Left cardiac atrium (tissue), 4 donors: Measurements from ENCODE around the gene SLC25A13. TPM values are rescaled to one million over a fixed set of nuclear protein-coding genes. Genes with fewer than 3 reads are reported as not detected.
"Not testable (repeated sequence)": the region's sequence is repeated elsewhere in the genome, so short reads cannot be mapped to it uniquely, and the experiment has no call there.

Source experiments
- ATAC-seq, 2 donors: fragments of 200-7000 bp; cut with Tn5 transposase; one replicate each; pipeline ENCODE4 v1.9.1; 2020; ENCODE audit warnings: mild to moderate bottlenecking in 2 of 2, moderate library complexity in 2 of 2
- DNase-seq: peaks from one replicate; pipeline ENCODE4 v3.0.0-alpha.2; 2020
- intact Hi-C, 2 donors: fragments of 100-400 bp; cut with DNase I; formaldehyde crosslinking; loops; one replicate each; pipeline versions ENCODE4 v1.14.1 to v1.15.1; 2022 to 2023
- total RNA-seq, 2 donors: library from RNA; stranded (reverse); fragmentation: NEBNext Ultra II Directional; extraction: Animal tissue kit (Norgen Biotek cat#: 25700); gene quantifications; one replicate each; pipeline ENCODE4 v1.2.1, GENCODE V29; 2021
- donor health status: DM: no; HTN: yes; CAD: no.
- donor health status: DM: no; HTN: yes; CAD: no; lungs with severe emphysema.
- donor health status: DM: yes; HTN: yes; CAD: no.
- donor health status: Dilated cardiomyopathy.

The SLC25A13 gene
- total RNA-seq, 2 donors from 2014 or later: 14.6 to 20.4 TPM

DNA sequence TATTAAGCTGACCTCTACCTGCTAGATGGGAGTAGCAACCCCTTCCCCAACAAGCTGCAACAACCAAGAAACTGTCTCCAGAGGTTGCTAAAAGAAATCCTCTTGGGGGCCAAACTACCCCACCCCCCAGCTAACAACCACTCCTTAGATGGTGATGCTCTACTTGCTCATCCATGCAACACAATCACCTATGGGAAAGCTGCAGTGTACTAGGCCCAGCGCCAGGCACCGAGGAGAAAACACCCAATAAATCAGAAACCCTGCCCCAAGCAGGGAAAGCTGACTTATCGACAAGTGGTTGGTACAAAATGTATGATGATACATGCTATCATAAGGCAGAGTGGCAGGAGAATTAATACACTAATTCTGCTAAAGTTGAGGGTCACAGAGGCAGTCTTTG is 17.3 kb downstream of the SLC25A13 start:
- intact Hi-C loops: no loop called here
- ATAC-seq (no peak), DNase-seq (no peak)

DNA sequence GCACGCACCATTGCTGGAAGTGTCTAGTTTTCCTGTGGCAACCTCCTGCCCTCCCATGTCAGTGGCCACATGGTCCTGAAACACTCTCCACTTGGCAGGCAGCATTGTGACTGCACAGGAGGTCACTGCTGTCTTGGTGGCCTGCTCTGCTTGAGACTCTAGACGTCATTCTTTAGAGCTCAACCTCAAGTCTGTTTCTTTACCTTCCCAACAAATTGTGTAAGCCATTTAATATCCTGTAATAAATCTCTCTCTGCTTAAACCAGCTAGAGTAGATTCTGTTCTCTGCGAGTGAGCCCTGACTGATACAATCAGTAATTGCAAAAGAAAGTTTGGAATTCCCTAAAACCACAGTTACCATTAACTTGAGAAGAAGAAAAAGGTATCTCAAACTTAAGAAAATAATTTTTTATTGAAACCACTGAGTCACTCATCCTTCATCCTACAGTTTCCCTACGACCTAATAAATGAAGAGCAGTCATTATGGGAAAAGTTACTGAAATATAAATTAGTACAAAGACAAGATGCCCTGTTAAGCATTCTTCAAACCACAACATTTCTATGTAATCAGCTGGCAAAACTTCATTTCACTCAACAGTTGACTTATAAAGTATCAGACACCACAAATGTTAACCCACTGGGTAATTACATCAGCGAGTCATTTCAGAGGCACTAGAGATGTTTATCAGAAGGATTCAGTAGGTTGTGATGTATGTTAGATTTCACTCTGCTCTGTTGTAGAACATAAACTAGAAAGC is 18.0 kb downstream of the SLC25A13 start:
- DNase-seq (no peak), ATAC-seq (no peak)
- intact Hi-C loops: no loop called here

DNA sequence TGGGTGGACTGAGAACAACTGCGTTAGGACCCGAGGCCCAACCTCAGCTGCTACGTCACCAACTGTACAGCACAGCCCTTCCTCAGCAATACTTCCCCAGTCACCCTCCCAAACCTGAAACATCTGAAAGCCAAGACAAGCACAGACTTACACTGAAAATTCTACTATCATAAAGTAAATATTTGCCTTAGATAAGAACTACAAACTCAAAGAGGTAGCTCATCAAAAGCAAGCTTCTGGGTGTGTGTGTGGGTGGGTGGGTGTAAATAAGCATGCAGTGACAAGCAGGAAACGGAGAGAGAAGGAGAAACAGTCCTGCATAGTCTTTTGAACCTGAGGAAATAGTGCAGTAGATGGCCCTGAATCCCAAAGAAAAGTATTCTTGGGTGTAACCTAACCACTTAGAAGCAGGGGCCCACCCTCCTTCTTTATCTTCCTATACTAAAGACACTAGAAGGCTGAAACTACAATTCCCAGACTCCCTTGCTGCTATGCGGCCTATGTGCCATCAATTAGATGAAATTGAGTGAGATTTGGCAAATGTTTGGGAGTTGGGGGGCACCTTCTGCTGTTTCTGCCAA is 18.7 kb downstream of the SLC25A13 start:
- ATAC-seq (peak in 1 of 2 donors; percentile 83), DNase-seq (no peak)
- intact Hi-C loops: no loop called here

DNA sequence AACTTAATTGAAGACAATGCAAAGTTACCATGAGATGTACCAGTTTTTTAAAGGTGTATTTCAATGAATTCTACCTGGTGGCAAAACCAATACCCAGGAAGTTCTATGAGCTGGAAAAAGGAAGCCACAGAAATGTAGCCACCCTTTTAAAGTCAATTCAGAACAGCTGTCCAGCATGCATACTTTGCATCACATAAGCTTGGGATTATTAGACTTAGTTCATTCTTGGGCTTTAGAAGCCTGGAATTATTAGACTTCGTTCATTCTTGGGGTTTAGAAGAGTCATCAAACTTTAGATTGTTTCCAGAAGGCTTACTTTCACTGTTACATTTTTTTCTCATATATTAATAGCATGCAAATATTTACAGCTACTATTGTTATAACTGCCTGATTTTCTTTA is 20.9 kb downstream of the SLC25A13 start:
- DNase-seq: no peak
- intact Hi-C loops: no loop called here
- no peak for ATAC-seq

DNA sequence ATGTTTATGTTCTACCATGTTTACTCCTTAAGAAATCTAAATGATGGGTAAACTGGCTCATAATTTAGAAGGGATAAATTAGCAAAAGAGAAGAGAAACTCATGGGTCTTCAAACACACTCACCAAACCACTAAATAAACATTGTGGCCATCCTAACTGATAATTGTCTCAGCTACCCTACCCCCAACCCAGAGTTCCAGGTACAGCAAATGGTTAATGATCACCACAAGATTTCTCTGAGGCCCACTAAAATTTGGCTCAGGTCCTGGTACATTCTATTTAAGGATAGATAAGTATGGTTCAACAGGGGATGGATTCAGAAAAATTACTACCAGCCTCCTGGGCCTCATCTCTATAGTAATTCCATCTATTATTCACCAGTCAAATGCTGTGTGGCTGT is 21.4 kb downstream of the SLC25A13 start:
- no peak for ATAC-seq
- intact Hi-C loops: no loop called here
- DNase-seq: no peak

DNA sequence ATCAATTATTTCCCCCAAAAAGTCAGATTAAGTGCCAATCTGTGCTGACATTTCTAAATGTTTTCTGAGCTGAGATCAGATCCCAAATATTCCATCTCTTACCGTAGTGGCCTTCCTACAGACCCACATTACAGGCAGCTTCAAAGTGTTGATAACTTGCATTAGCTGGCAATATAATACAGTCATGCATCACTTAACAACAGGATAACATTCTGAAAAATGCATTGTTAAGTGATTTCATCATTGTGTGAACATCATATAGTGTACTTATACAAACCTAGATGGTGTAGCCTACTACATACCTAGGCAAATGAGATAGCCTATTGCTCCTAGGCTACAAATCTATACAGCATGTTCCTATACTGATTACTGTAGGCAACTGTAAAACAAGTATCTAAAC is 22.4 kb downstream of the SLC25A13 start:
- intact Hi-C loops: no loop called here
- ATAC-seq (no peak), DNase-seq (no peak)

DNA sequence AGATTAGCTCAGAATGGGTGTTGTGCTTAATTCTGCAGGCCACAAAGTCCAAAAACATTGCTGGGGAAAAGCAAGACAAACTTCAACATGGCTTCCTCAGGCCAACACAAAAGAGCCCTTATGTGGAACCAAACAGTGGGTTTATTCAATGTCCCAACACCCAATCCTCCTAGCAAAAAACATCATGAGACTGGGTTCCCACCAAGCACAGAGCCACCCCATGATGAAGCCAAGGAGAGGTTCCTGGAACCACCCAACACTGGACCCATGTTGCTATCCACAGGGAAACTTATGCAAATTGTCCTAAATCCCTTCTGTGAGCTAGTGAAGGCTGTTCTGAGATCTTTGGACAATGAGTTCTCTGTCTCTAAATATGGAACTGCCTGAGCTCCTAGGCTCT is 24.0 kb downstream of the SLC25A13 start:
- no peak for ATAC-seq
- no peak for DNase-seq
- intact Hi-C loops: no loop called here

DNA sequence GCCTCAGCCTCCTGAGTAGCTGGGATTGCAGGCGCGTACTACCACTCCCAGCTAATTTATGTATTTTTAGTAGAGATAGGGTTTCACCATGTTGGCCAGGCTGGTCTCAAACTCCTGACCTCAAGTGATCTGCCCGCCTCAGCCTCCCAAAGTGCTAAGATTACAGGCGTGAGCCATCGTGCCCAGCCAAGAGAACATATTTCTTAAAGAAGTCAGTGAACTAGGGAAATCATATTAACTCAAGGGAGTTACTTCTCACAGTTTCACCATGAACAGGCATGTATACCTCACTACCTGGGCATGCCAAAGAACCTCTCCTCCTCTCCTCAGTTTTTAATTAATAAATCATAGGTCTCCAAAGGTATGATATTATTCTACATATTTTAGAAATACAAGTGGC is 24.5 kb downstream of the SLC25A13 start:
- ATAC-seq, intact Hi-C loops: not testable (repeated sequence)

DNA sequence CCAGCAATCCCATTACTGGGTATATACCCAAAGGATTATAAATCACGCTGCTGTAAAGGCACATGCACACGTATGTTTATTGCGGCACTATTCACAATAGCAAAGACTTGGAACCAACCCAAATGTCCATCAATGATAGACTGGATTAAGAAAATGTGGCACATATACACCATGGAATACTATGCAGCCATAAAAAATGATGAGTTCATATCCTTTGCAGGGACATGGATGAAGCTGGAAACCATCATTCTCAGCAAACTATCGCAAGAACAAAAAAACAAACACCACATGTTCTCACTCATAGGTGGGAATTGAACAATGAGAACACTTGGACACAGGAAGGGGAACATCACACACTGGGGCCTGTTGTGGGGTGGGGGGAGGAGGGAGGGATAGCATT is 28.0 kb downstream of the SLC25A13 start:
- ATAC-seq, DNase-seq, intact Hi-C loops: not testable (repeated sequence)

More for the DNA sequence above, 24.5 kb downstream of the SLC25A13 start:
- not testable (repeated sequence) for DNase-seq

DNA sequence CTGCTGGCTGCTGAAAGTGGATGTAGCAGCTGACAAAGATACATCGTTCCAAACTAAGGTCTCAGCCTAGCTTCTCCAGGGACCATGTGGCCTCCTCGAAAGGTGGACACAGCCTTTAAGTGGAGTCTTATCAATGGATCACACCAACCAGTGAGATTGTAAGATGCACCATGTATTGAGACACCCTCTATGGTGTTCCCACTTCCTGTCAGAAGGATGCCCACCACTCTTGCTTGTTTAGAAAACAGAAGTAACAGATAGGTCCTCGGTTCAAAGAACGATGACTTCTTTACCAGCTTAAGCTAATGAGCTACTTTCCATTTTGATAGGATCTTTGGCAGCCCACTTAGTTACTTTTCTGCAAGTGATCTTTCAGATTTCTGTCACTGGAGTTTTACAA is 34.3 kb downstream of the SLC25A13 start:
- ATAC-seq (no peak), DNase-seq (no peak)
- intact Hi-C loops: no loop called here

DNA sequence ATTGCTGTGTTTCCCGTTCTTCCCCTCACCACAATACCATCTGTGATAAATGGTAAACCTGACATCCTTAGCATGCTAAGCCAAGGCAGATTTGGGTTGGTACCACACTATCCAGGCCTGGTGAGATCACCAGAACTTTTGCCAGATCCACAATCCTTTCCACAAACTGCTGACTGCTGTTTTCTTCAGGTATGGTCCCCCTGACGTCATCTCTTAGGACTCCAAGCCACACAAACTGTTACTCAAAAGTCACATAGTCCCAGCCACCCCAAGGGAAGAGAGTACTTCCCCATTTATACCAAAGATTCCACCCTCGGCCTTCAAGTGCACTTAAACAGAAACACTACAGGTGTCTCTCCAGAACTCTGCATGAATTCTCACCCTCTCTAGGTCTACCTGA is 34.8 kb downstream of the SLC25A13 start:
- no peak for ATAC-seq
- DNase-seq: no peak
- intact Hi-C loops: no loop called here

DNA sequence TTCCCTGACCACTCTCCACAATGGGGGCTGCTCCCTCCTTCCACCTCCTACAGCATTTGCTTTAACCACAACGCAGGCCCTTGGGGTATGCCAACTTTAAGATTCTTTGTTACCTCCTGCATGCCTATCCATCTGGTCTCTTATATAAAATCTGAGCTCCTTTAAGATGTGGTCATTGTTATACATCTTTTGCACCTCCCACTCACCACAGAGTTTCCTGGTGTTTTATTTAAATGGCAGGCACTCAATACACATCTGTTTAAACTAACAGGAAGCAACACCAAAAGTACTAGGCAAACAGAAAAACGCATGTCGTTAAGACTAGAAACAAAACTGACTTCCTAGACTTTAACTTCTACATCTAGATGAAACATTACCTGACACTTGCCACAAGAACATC is 36.3 kb downstream of the SLC25A13 start:
- DNase-seq (no peak), ATAC-seq (no peak)
- intact Hi-C loops: no loop called here

DNA sequence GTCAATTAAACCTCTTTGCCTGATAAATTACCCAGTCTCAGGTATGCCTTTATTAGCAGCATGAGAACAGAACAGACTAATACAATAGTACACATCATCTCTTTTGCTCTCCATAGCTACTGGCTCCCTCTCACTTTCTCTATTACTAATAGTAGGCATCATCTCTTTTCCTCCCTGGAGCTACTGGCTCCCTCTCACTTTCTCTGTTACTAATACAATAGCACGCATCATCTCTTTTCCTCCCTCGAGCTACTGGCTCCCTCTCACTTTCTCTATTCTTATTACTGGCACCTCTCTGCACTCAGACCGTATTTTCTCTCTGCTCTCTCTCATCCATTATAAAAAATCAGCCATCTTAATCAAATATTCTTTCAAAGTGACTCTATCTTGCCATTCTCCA is 37.1 kb downstream of the SLC25A13 start:
- intact Hi-C loops: no loop called here
- ATAC-seq: no peak
- no peak for DNase-seq

DNA sequence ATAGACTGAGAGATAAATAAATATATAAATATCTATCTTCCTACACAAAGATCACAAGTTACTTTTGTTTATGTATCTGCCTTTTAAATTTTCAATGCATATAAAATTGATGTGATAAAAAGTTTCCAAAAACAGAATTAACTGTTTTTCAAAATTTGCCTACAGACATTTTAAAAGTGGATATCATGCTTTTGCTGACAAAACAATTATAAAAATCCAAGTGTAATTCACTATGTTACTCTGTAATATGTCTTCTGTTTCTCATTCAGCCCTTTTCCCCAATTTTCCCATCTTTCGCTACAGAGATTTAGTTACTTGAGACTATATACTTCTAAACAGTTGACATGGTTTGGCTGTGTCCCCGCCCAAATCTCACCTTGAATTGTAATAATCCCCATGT is 37.7 kb downstream of the SLC25A13 start:
- ATAC-seq: no peak
- intact Hi-C loops: no loop called here
- no peak for DNase-seq

DNA sequence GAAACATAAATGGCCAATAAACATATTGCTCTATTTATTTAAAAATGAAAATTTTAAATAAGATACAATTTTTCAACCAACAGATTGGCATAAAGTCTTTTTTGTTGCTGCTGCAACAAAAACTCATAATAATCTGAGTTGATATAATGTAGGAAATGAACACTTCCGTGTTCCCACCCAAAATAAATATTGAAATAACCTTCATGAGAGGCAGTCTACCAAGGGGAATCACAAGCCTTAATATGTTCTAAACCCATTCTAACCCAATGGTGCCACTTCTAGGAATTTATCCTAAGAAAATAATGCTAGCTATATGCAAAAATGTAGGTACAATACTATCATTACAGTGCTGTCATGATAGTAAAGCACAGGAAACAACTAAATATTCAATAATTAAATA is 39.1 kb downstream of the SLC25A13 start:
- no peak for ATAC-seq
- DNase-seq: no peak
- intact Hi-C loops: no loop called here

DNA sequence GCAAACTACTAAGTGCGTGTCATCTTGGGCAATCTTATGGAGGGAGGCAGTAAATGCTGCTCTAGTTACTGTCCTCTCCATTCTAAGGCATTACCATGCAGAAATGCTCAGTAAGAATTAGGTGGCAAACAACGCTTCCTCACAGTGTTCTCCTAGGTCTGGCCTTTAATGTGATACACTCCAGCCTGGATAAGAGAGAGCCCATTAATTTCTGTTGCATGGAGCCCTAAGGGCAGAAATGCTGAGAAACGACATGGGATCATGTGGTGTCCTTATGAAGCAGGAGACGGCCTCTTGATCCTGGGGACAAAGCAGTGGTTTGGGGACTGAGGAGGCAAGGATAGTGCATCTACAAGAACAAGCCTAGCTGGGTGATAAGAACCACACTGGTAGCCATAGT is 44.0 kb downstream of the SLC25A13 start:
- DNase-seq (no peak), ATAC-seq (no peak)
- intact Hi-C loops: no loop called here

DNA sequence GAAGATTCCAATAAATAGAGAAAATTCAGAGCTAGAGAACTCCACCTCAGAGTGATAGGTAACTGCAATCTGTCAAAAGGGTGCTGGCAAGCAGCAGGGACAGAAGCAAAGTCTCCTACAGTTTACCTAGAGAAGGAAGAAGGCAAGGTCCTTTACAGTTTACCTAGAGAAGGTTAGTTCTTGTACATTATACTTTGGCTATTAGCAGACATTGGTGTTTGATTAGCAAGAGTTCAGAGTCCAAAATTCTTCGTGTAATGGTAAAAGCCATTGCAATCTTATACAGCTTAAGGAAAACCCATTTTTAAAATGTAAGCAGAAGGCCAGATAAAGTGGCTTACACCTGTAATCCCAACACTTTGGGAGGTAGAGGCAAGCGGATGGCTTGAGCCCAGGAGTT is 45.9 kb downstream of the SLC25A13 start:
- intact Hi-C loops: no loop called here
- no peak for DNase-seq
- ATAC-seq: no peak

DNA sequence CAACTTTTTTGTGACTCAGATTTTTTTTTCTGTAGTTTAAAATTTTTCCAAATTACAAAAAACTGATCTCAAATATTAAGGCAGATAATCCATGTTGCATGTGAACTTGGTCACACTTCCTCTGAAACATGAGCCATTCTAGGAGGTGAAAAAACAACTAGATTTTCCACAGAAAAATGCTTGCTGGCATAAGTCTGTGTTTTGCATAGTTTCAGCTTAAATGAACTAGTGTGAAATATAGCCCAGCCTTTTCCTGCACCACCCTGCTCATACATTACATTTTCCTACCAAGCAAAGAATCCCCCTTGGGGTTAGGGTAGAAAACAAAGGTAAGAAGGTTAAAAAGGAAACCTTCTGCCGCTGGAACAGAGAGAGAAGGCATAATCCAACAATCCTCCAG is 48.2 kb downstream of the SLC25A13 start:
- ATAC-seq (no peak), DNase-seq (no peak)
- intact Hi-C loops: no loop called here

DNA sequence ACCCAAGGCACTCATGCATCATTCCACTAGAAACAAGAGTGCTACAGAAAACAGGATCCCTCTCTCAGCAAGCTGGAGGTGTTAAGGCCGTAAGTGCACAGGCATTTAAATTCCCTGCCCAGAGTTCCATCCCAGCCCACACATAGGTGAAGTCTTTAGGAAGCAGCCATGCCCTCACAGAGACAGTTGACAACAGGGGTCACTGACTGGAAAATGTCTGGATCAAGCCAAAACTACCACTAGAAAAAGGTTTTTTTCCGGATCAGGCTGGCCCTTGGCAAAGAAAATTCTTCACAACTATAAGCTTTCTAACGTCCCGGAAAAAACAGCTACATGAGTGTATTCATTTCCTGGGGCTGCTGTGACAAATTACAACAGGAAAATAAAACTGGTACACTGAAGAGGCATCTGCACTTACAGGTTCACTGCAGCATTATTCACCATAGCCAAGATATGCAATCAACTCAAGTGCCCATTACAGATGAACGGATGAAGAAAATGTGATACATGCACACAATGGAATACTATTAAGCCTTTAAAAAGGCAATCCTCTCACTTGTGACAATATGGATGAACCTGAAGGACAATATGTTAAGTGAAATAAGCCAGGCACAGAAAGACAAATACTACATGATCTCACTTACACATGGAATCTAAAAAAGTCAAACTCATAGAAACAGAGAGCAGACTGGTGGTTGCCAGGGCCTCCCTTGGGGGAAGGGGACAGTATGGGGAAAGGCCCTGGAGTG is 52.5 kb downstream of the SLC25A13 start:
- ATAC-seq: no peak
- DNase-seq: no peak
- intact Hi-C loops: no loop called here

DNA sequence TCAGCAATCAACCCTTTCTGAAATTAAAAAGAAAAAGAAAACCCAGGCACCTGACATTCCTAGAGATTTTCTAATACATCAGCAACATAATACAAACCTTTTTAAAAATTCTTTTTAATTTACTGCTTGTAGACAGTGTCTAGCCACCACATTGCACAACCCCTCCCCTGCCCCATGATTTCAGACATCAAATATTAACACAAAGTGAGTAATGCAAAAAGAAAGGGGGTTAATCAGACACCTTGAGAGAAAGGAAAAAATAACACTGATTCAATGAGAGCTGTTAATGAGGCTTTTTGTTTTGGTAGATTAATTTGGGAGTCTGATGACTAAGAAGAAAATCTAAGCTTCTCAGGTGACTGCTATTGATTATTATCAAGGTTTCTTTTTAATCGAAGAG is 55.3 kb downstream of the SLC25A13 start:
- intact Hi-C loops: no loop called here
- no peak for ATAC-seq

DNA sequence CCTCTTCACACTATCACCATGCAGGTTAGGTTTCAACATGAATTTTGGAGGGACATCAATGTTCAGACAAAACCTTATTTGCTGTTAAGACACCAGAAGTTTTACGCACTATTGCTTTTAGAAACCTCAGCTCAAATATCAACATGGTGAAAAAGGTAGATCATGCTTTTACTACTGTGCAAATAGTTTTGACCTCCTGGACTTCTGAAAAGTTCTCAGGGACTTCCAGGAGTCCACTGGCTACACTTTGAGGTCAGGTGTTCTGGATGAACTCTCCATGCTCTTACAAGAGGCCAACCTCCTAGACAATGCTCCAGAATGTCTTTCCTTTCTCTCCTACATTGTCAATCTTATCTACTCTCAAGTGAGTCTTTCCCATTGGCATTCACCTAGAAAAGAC is 55.9 kb downstream of the SLC25A13 start:
- ATAC-seq: no peak

More for the DNA sequence above, 55.3 kb downstream of the SLC25A13 start:
- no peak for DNase-seq

More for the DNA sequence above, 55.9 kb downstream of the SLC25A13 start:
- intact Hi-C loops: no loop called here
- no peak for DNase-seq
